H1 (cell line): Measurements from ENCODE around the gene VAV2. TPM values are rescaled to one million over a fixed set of nuclear protein-coding genes. Genes with fewer than 3 reads are reported as not detected.

Experiments
- CTCF ChIA-PET: fragments of 300-600 bp; sonication (Branson Sonifier 250); formaldehyde crosslinking; loops from one replicate; lab custom pipeline; 2021; ENCODE audit not compliant: partially characterized antibody; lab: Charles Lee
- POLR2A ChIA-PET: fragments of 300-600 bp; sonication (Branson Sonifier 250); formaldehyde crosslinking; loops from one replicate; lab custom pipeline; 2021; ENCODE audit warnings: inconsistent platforms; ENCODE audit not compliant: partially characterized antibody; lab: Charles Lee
- DNase-seq, 2 experiments: peaks; one replicate each; pipeline versions ENCODE4 v3.0.0 to v3.0.0-alpha.2; 2010 to 2022; ENCODE audit warnings: low spot score in 2 of 2, low read depth in 1 of 2, mixed read lengths in 1 of 2
- FAIRE-seq: peaks from 2 replicates; lab custom pipeline; 2011; peaks lifted over from hg19 to GRCh38; lab: Jason Lieb, UNC
- H2AFZ ChIP-seq: 2 replicates; pipeline ENCODE4 v1.8.1; 2012; ENCODE audit warnings: low read length, inconsistent platforms
- H2AK5ac ChIP-seq: 2 replicates; pipeline ENCODE4 v1.6.1; 2013; ENCODE audit warnings: low read depth, low read length
- H2BK120ac ChIP-seq: replicated peaks from 2 replicates; pipeline ENCODE3; 2013; ENCODE audit warnings: low read depth, low read length, inconsistent platforms
- H2BK12ac ChIP-seq: 2 replicates; pipeline ENCODE4 v1.6.1; 2013; ENCODE audit warnings: low read depth, low read length
- H2BK15ac ChIP-seq: 2 replicates; pipeline ENCODE4 v1.6.1; 2013; ENCODE audit warnings: low read length
- H2BK20ac ChIP-seq: 2 replicates; pipeline ENCODE4 v1.6.1; 2013; ENCODE audit warnings: low read length
- H2BK5ac ChIP-seq: 2 replicates; pipeline ENCODE4 v1.6.1; 2013; ENCODE audit warnings: low read depth, low read length
- H3K14ac ChIP-seq: 2 replicates; pipeline ENCODE4 v1.6.1; 2013; ENCODE audit warnings: inconsistent platforms; ENCODE audit not compliant: insufficient read length
- H3K18ac ChIP-seq: 2 replicates; pipeline ENCODE4 v1.6.1; 2013; ENCODE audit warnings: low read length; ENCODE audit errors: extremely low read depth
- H3K23ac ChIP-seq: 2 replicates; pipeline ENCODE4 v1.6.1; 2013; ENCODE audit warnings: inconsistent platforms; ENCODE audit not compliant: insufficient read length
- H3K23me2 ChIP-seq: 2 replicates; pipeline ENCODE4 v1.6.1; 2013; ENCODE audit warnings: low read depth, low read length
- H3K27ac ChIP-seq: 2 replicates; pipeline ENCODE4 v1.6.1; 2011; ENCODE audit warnings: low read depth, low read length, inconsistent platforms
- H3K27me3 ChIP-seq, 4 experiments: replicated peaks in 1 of 4; 1 replicate in 1 of 4; 2 replicates in 3 of 4; pipeline versions ENCODE4 v1.6.1 to v1.8.1; 2011 to 2013; ENCODE audit warnings: low read length in 3 of 4, mild to moderate bottlenecking in 3 of 4, inconsistent platforms in 2 of 4, mixed read lengths in 2 of 4, moderate library complexity in 1 of 4; ENCODE audit not compliant: control insufficient read depth in 3 of 4, insufficient read depth in 3 of 4; ENCODE audit errors: extremely low read depth in 1 of 4
- H3K36me3 ChIP-seq, 4 experiments: 2 replicates each; pipeline versions ENCODE4 v1.6.1 to v1.8.1; 2011 to 2013; ENCODE audit warnings: mild to moderate bottlenecking in 4 of 4, low read length in 3 of 4, moderate library complexity in 2 of 4, control low read depth in 1 of 4, inconsistent platforms in 1 of 4; ENCODE audit not compliant: insufficient read depth in 4 of 4, control insufficient read depth in 2 of 4
- H3K4ac ChIP-seq: replicated peaks from 2 replicates; pipeline ENCODE3; 2013; ENCODE audit warnings: low read length, low read depth, mixed read lengths, inconsistent platforms; ENCODE audit not compliant: insufficient read length
- H3K4me1 ChIP-seq, 4 experiments: replicated peaks in 1 of 4; 1 replicate in 1 of 4; 2 replicates in 3 of 4; pipeline versions ENCODE4 v1.6.1 to v1.8.1; 2011 to 2013; ENCODE audit warnings: low read length in 3 of 4, inconsistent platforms in 2 of 4, mixed read lengths in 1 of 4; ENCODE audit not compliant: insufficient read depth in 4 of 4, control insufficient read depth in 3 of 4
- H3K4me2 ChIP-seq, 2 experiments: 2 replicates each; pipeline versions ENCODE4 v1.6.1 to v1.8.1; 2011 to 2013; ENCODE audit warnings: low read depth in 2 of 2, low read length in 2 of 2, control low read depth in 1 of 2, inconsistent platforms in 1 of 2, mild to moderate bottlenecking in 1 of 2; ENCODE audit not compliant: insufficient read depth in 1 of 2
- H3K4me3 ChIP-seq, 4 experiments: fragments of 200-600, 300-600 bp in 1 of 4; sonication (generic), shearing (Covaris generic), sonication (Bioruptor Twin) in 1 of 4; 2 replicates each; pipeline versions ENCODE4 v1.5.1 to v1.8.1; 2011 to 2016; ENCODE audit warnings: low read length in 4 of 4, low read depth in 3 of 4, control low read depth in 2 of 4, inconsistent platforms in 2 of 4, mild to moderate bottlenecking in 2 of 4, mixed read lengths in 1 of 4, moderate library complexity in 1 of 4; ENCODE audit not compliant: insufficient read depth in 2 of 4; ENCODE audit errors: extremely low read depth in 1 of 4
- H3K56ac ChIP-seq: replicated peaks from 2 replicates; pipeline ENCODE3; 2013; ENCODE audit warnings: low read depth, mild to moderate bottlenecking, mixed read lengths, low read length, inconsistent platforms; ENCODE audit not compliant: insufficient read length
- H3K79me1 ChIP-seq: 2 replicates; pipeline ENCODE4 v1.6.1; 2013; ENCODE audit warnings: low read depth, low read length, control low read depth
- H3K79me2 ChIP-seq, 2 experiments: 2 replicates each; pipeline versions ENCODE4 v1.6.1 to v1.8.1; 2012 to 2013; ENCODE audit warnings: low read length in 2 of 2, mild to moderate bottlenecking in 2 of 2, inconsistent platforms in 1 of 2; ENCODE audit not compliant: insufficient read depth in 2 of 2, control insufficient read depth in 1 of 2
- H3K9ac ChIP-seq, 4 experiments: replicated peaks in 1 of 4; 1 replicate in 1 of 4; 2 replicates in 3 of 4; pipeline versions ENCODE4 v1.6.1 to v1.8.1; 2011 to 2013; ENCODE audit warnings: low read depth in 3 of 4, low read length in 3 of 4, control low read depth in 2 of 4, mild to moderate bottlenecking in 2 of 4, moderate library complexity in 2 of 4, inconsistent platforms in 1 of 4; ENCODE audit errors: extremely low read depth in 1 of 4
- H3K9me3 ChIP-seq, 2 experiments: 2 replicates each; pipeline versions ENCODE4 v1.6.1 to v1.8.1; 2012 to 2013; ENCODE audit warnings: mild to moderate bottlenecking in 2 of 2, moderate library complexity in 2 of 2, control low read depth in 1 of 2, inconsistent platforms in 1 of 2, low read depth in 1 of 2, low read length in 1 of 2, mixed read lengths in 1 of 2; ENCODE audit not compliant: insufficient read depth in 2 of 2
- H4K20me1 ChIP-seq, 2 experiments: replicated peaks in 1 of 2; 2 replicates each; pipeline versions ENCODE3 to v1.8.1; 2011 to 2013; ENCODE audit warnings: inconsistent platforms in 2 of 2, low read length in 2 of 2, mild to moderate bottlenecking in 1 of 2; ENCODE audit not compliant: insufficient read depth in 2 of 2, control insufficient read depth in 1 of 2
- H4K5ac ChIP-seq: 2 replicates; pipeline ENCODE4 v1.6.1; 2013; ENCODE audit warnings: low read length, low read depth, mixed read lengths, inconsistent platforms; ENCODE audit not compliant: insufficient read length
- H4K8ac ChIP-seq: 2 replicates; pipeline ENCODE4 v1.8.0; 2013; ENCODE audit warnings: mild to moderate bottlenecking, moderate library complexity, low read length, inconsistent platforms; ENCODE audit not compliant: insufficient read depth; ENCODE audit errors: extremely low read depth
- H4K91ac ChIP-seq: replicated peaks from 2 replicates; pipeline ENCODE3; 2013; ENCODE audit warnings: low read length, mixed read lengths, inconsistent platforms; ENCODE audit not compliant: insufficient read length
- PHF8 ChIP-seq: fragments of 200-600 bp; sonication (generic); conservative IDR thresholded peaks from 2 replicates; pipeline ENCODE4 v1.7.1; 2012; ENCODE audit warnings: low read depth, mild to moderate bottlenecking, inconsistent platforms, low read length, moderate library complexity
- whole genome bisulfite sequencing, 2 experiments: shearing (Covaris generic) in 1 of 2; methylation state at CpG; one replicate each; pipeline versions ENCODE4 v1.1.6 to v1.1.7; 2013 to 2015; ENCODE audit warnings: low lambda C conversion rate in 2 of 2, mixed read lengths in 2 of 2, inconsistent platforms in 1 of 2, low coverage in 1 of 2, missing lambda C conversion rate in 1 of 2; ENCODE audit not compliant: insufficient replicate concordance in 2 of 2, insufficient coverage in 1 of 2, insufficient read length in 1 of 2; ENCODE audit errors: extremely low coverage in 1 of 2, missing lambda C conversion rate in 1 of 2; 5-methylcytosine and 5-hydroxymethylcytosine counted together
- polyA plus RNA-seq, 7 experiments: library from polyadenylated mRNA; depleted of rRNA in 3 of 7; stranded (reverse) in 5 of 7; unstranded in 2 of 7; fragments of >200 nt in 5 of 7; fragments of 200-250 nt in 2 of 7; gene quantifications; 1 replicate in 5 of 7; 2 replicates in 1 of 7; 4 replicates in 1 of 7; pipeline versions ENCODE4 v1.2.1 to v1.2.3, GENCODE V29; 2011 to 2013; ENCODE audit warnings: missing spikeins in 2 of 7, mixed read lengths in 2 of 7
- total RNA-seq: library from RNA; stranded (reverse); fragmentation: NEBNext Ultra II Directional; extraction: Animal tissue kit (Norgen Biotek cat#: 25700); gene quantifications from 2 replicates; pipeline ENCODE4 v1.2.1, GENCODE V29; 2021

The VAV2 gene
- total and polyA plus RNA-seq, 2 of the 8 experiments (the other 6 are each of a cell fraction or from before 2014, with no cell fraction given) = 13.6 to 37.6 TPM

GRCh38 chr9:133795049-133795448, 197.1 kb downstream of the VAV2 start:
- peaks cover 0 to 8% (median 2%) of the 10 kb centered on the region in 4 experiments; a peak in 4 of 7 replicates for H3K4me1 ChIP-seq
- no peak overlapping the region for H3K4me3 ChIP-seq
- H3K79me2 ChIP-seq = no peaks in the 10 kb centered on the region
- H3K79me1 ChIP-seq = no peaks in the 10 kb centered on the region
- no peaks in the 10 kb centered on the region for H3K9me3 ChIP-seq
- H3K27me3 ChIP-seq = no peaks in the 10 kb centered on the region
- no peak overlapping the region for H4K8ac ChIP-seq
- H3K23ac ChIP-seq = no peak overlapping the region
- H2AK5ac ChIP-seq = no peak overlapping the region
- H3K36me3 ChIP-seq = peaks cover 0 to 5% (median 0%) of the 10 kb centered on the region in 4 experiments; a peak in 4 of 8 replicates
- no peak overlapping the region for H3K18ac ChIP-seq
- no peak overlapping the region for H3K27ac ChIP-seq
- H4K20me1 ChIP-seq = peaks cover 0 to 11% of the 10 kb centered on the region in 2 experiments
- H2BK120ac ChIP-seq = no peak overlapping the region
- no peak overlapping the region for H2BK5ac ChIP-seq
- H2BK15ac ChIP-seq = no peak overlapping the region
- no peak overlapping the region for H4K91ac ChIP-seq
- H3K56ac ChIP-seq = no peak overlapping the region
- FAIRE-seq (no peak), DNase-seq (no peak)
- 80% methylated on average over 7 of the region's 8 CpGs; no CpG with 5 or more reads in 1 of the 2 experiments for WGBS, 2 experiments
- H3K4me2 ChIP-seq = no peak overlapping the region
- TF ChIP-seq PHF8 = no peak
- POLR2A ChIA-PET = interaction anchor here (1.5 kb wide), 1 partner anchor 52 kb away, joined by 3 read pairs; no protein-coding TSS in a partner anchor
- no peak overlapping the region for H3K4ac ChIP-seq
- no peak overlapping the region for H2AFZ ChIP-seq
- H2BK20ac ChIP-seq = no peak overlapping the region
- peaks cover 3% of the 10 kb centered on the region; the same call in 1 of the 2 replicates for H3K23me2 ChIP-seq
- CTCF ChIA-PET = interaction anchor here (1.0 to 5.7 kb wide), 8 partner anchors 9 to 199 kb away, joined by 3 to 42 read pairs (median 20); no protein-coding TSS in a partner anchor
- H3K14ac ChIP-seq = no peak overlapping the region
- H3K9ac ChIP-seq = no peak overlapping the region
- H4K5ac ChIP-seq = no peak overlapping the region
- no peak overlapping the region for H2BK12ac ChIP-seq
